Measurements from ENCODE around the gene CCKAR. TPM values are rescaled to one million over a fixed set of nuclear protein-coding genes. Genes with fewer than 3 reads are reported as not detected.

The CCKAR gene, protein sequence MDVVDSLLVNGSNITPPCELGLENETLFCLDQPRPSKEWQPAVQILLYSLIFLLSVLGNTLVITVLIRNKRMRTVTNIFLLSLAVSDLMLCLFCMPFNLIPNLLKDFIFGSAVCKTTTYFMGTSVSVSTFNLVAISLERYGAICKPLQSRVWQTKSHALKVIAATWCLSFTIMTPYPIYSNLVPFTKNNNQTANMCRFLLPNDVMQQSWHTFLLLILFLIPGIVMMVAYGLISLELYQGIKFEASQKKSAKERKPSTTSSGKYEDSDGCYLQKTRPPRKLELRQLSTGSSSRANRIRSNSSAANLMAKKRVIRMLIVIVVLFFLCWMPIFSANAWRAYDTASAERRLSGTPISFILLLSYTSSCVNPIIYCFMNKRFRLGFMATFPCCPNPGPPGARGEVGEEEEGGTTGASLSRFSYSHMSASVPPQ
- not detected in 2 replicates for total RNA-seq
- polyA plus RNA-seq, result not detected in 2 replicates
- polyA plus RNA-seq (2011; cell fraction: cytosol; rRNA removed), result not detected in 2 replicates
- not detected in 2 replicates for polyA plus RNA-seq (2011; cell fraction: nucleus; rRNA removed)
- not detected in 2 replicates for polyA plus RNA-seq (2012)
- polyA minus RNA-seq, result not detected in 2 replicates
- polyA minus RNA-seq (2011; cell fraction: cytosol; rRNA and poly(A)+ RNA removed), result not detected
- polyA minus RNA-seq (2011; cell fraction: nucleus; rRNA and poly(A)+ RNA removed), result not detected in 2 replicates
- Bru-seq, nascent RNA, result not detected
- not detected for BruChase-seq, experiment 1, labeled RNA remaining after a 6-hour chase
- not detected for BruChase-seq, experiment 2, labeled RNA remaining after a 2-hour chase
- long read RNA-seq, result 0 reads

GRCh38 chr4:26490111-26490959 lies at the start of gene CCKAR:
Gene CCKAR, minus strand, starts transcription at chr4:26490484. Its CDS starts 217 bp downstream, at chr4:26490267.
- Histone ChIP-seq H3K27ac (ENCODE audit: insufficient read depth, low read depth, low read length) (no peak within 1 kb of the TSS), H2AFZ (ENCODE audit: low read depth, low read length) (no peak within 1 kb of the TSS), H4K20me1 (replicated peaks; ENCODE audit: control insufficient read depth, extremely low read depth, insufficient read depth, low read length) (no peaks in the 10 kb centered on the region), H3K79me2 (ENCODE audit: control insufficient read depth, insufficient read depth, low read length) (no peaks in the 10 kb centered on the region), H3K4me3 (replicated peaks in 1 of 3; ENCODE audit: insufficient read depth in 1 of 3, low read depth in 1 of 3, low read length in 3 of 3) (no peak within 1 kb of the TSS), H3K9me3 (replicated peaks; ENCODE audit: control insufficient read depth, insufficient read depth, low read length) (no peaks in the 10 kb centered on the region), H3K9ac (replicated peaks; ENCODE audit: extremely low read depth, insufficient read depth, low read length) (no peak within 1 kb of the TSS), H3K27me3 (ENCODE audit: control insufficient read depth in 2 of 2, insufficient read depth in 2 of 2, low read length in 2 of 2) (peaks cover 4 to 8% of the 10 kb centered on the region in 2 experiments), H3K9me1 (replicated peaks; ENCODE audit: control insufficient read depth, extremely low read depth, insufficient read depth, low read length) (no peaks in the 10 kb centered on the region), H3K4me1 (ENCODE audit: control insufficient read depth, extremely low read depth, insufficient read depth, low read length) (no peaks in the 10 kb centered on the region), H3K4me2 (ENCODE audit: insufficient read depth, low read length) (no peak within 1 kb of the TSS), H3K36me3 (ENCODE audit: control insufficient read depth in 2 of 2, extremely low read depth in 1 of 2, insufficient read depth in 2 of 2, low read length in 2 of 2) (no peaks in the 10 kb centered on the region)
- dilution Hi-C loops (cut with MboI; ENCODE audit: extremely low pct_ligation_motif_present, low sequenced_read_pairs) (no loop called here), intact Hi-C loops (cut with micrococcal nuclease) (no loop called here)
- CTCF ChIA-PET, result no interaction called here
- POLR2A ChIA-PET, result no interaction called here
- BruUV-seq (replicated peaks), result no TSS peak
- DNase-seq (ENCODE audit: low read depth, low spot score) (no peak), FAIRE-seq (no peak)
- TF ChIP-seq, protein P1, sequence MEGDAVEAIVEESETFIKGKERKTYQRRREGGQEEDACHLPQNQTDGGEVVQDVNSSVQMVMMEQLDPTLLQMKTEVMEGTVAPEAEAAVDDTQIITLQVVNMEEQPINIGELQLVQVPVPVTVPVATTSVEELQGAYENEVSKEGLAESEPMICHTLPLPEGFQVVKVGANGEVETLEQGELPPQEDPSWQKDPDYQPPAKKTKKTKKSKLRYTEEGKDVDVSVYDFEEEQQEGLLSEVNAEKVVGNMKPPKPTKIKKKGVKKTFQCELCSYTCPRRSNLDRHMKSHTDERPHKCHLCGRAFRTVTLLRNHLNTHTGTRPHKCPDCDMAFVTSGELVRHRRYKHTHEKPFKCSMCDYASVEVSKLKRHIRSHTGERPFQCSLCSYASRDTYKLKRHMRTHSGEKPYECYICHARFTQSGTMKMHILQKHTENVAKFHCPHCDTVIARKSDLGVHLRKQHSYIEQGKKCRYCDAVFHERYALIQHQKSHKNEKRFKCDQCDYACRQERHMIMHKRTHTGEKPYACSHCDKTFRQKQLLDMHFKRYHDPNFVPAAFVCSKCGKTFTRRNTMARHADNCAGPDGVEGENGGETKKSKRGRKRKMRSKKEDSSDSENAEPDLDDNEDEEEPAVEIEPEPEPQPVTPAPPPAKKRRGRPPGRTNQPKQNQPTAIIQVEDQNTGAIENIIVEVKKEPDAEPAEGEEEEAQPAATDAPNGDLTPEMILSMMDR (IDR thresholded peaks at IDR 0.05; ENCODE audit: extremely low read depth in 1 of 2, insufficient read depth in 1 of 2, low read depth in 1 of 2, low read length in 2 of 2), result no peak
- TF ChIP-seq MYC (IDR thresholded peaks at IDR 0.05; ENCODE audit: low read depth, low read length), result no peak
- no peak for TF ChIP-seq POLR2AphosphoS5 (IDR thresholded peaks at IDR 0.05; ENCODE audit: insufficient read depth, low read depth, low read length)
- TF ChIP-seq EZH2 (IDR thresholded peaks at IDR 0.05; ENCODE audit: borderline replicate concordance, low read depth, low read length, severe bottlenecking), result no peak
- TF ChIP-seq, protein P2, sequence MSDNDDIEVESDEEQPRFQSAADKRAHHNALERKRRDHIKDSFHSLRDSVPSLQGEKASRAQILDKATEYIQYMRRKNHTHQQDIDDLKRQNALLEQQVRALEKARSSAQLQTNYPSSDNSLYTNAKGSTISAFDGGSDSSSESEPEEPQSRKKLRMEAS (IDR thresholded peaks at IDR 0.05; ENCODE audit: insufficient read depth, insufficient read length), result no peak
